Activated CD8-positive, alpha-beta T cell treated with anti-CD3 and anti-CD28 coated beads for 36 hours (primary cell): Measurements from ENCODE around the gene GSK3B. TPM values are rescaled to one million over a fixed set of nuclear protein-coding genes. Genes with fewer than 3 reads are reported as not detected.

Experiments used
- ATAC-seq: fragments of 200-7000 bp; cut with Tn5 transposase; one replicate; pipeline ENCODE4 v1.10.0; 2021; ENCODE audit warnings: mild to moderate bottlenecking, moderate library complexity
- CTCF ChIA-PET: fragments of 350-600 bp; sonication (Branson Sonifier 250); formaldehyde crosslinking; loops from one replicate; lab custom pipeline; 2021; ENCODE audit warnings: antibody characterized with exemption; lab: Charles Lee
- POLR2A ChIA-PET: fragments of 350-600 bp; sonication (Branson Sonifier 250); formaldehyde crosslinking; loops from one replicate; lab custom pipeline; 2021; ENCODE audit warnings: antibody characterized with exemption; lab: Charles Lee
- DNase-seq: peaks from one replicate; pipeline ENCODE4 v3.0.0-alpha.2; 2020
- H3K27ac Mint-ChIP-seq: one replicate; pipeline ENCODE4 v1.8.0; 2021; ENCODE audit warnings: mild to moderate bottlenecking, mixed read lengths
- H3K27me3 Mint-ChIP-seq: one replicate; pipeline ENCODE4 v1.8.0; 2021; ENCODE audit warnings: mixed read lengths
- H3K36me3 Mint-ChIP-seq: one replicate; pipeline ENCODE4 v1.8.0; 2021; ENCODE audit warnings: low read depth, mixed read lengths
- H3K4me1 Mint-ChIP-seq: one replicate; pipeline ENCODE4 v1.8.0; 2021; ENCODE audit warnings: low read depth, mixed read lengths
- H3K4me3 Mint-ChIP-seq: one replicate; pipeline ENCODE4 v1.8.0; 2021; ENCODE audit warnings: mild to moderate bottlenecking, moderate library complexity, mixed read lengths
- H3K9me3 Mint-ChIP-seq: one replicate; pipeline ENCODE4 v1.8.0; 2021; ENCODE audit warnings: mixed read lengths
- intact Hi-C: fragments of 100-400 bp; cut with micrococcal nuclease; formaldehyde crosslinking; loops from one replicate; pipeline ENCODE4 v1.10.0; 2022
- total RNA-seq, 2 experiments: library from RNA; stranded (reverse); gene quantifications; one replicate each; pipeline ENCODE4 v1.2.3, GENCODE V29; 2021
- TF ChIP-seq, protein P1 (sequence below): fragments of 200-600 bp; IDR thresholded peaks from one replicate; pipeline ENCODE4 v1.8.0; 2022; ENCODE audit warnings: antibody characterized with exemption, mild to moderate bottlenecking

GSK3B gene
- total RNA-seq, 2 experiments from 2014 or later = 29.0 to 32.1 TPM

- Mint-ChIP-seq H3K27ac (no peak overlapping the region), H3K9me3 (peaks cover 2% of the 10 kb centered on the region), H3K4me3 (no peak overlapping the region), H3K36me3 (no peaks in the 10 kb centered on the region), H3K27me3 (no peaks in the 10 kb centered on the region), H3K4me1 (no peaks in the 10 kb centered on the region)
- POLR2A ChIA-PET = no interaction called here
- DNase-seq = no peak
- intact Hi-C loops = no loop called here
- CTCF ChIA-PET = no interaction called here
- TF ChIP-seq, protein P1, sequence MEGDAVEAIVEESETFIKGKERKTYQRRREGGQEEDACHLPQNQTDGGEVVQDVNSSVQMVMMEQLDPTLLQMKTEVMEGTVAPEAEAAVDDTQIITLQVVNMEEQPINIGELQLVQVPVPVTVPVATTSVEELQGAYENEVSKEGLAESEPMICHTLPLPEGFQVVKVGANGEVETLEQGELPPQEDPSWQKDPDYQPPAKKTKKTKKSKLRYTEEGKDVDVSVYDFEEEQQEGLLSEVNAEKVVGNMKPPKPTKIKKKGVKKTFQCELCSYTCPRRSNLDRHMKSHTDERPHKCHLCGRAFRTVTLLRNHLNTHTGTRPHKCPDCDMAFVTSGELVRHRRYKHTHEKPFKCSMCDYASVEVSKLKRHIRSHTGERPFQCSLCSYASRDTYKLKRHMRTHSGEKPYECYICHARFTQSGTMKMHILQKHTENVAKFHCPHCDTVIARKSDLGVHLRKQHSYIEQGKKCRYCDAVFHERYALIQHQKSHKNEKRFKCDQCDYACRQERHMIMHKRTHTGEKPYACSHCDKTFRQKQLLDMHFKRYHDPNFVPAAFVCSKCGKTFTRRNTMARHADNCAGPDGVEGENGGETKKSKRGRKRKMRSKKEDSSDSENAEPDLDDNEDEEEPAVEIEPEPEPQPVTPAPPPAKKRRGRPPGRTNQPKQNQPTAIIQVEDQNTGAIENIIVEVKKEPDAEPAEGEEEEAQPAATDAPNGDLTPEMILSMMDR = no peak
- ATAC-seq = no peak
Observed at GRCh38 chr3:119790369-119790768, 303.9 kb downstream of the GSK3B start.

- H3K27me3 Mint-ChIP-seq = peaks cover 1% of the 10 kb centered on the region
- H3K4me3 Mint-ChIP-seq = no peak overlapping the region
- H3K9me3 Mint-ChIP-seq = peaks cover 2% of the 10 kb centered on the region
- ChIA-PET POLR2A (no interaction called here), CTCF (no interaction called here)
- TF ChIP-seq, protein P1 = no peak
- H3K4me1 Mint-ChIP-seq = no peaks in the 10 kb centered on the region
- no peaks in the 10 kb centered on the region for H3K36me3 Mint-ChIP-seq
- no peak for ATAC-seq
- intact Hi-C loops = no loop called here
- no peak overlapping the region for H3K27ac Mint-ChIP-seq
- DNase-seq = no peak
Observed at GRCh38 chr3:119786409-119786808, 307.8 kb downstream of the GSK3B start.

GRCh38 chr3:119783883-119784282, 310.4 kb downstream of the GSK3B start:
- TF ChIP-seq, protein P1 = no peak
- DNase-seq (no peak), ATAC-seq (no peak)
- Mint-ChIP-seq H3K4me3 (no peak overlapping the region), H3K4me1 (peaks cover 4% of the 10 kb centered on the region), H3K27ac (no peak overlapping the region), H3K27me3 (peaks cover 1% of the 10 kb centered on the region), H3K36me3 (no peaks in the 10 kb centered on the region), H3K9me3 (no peaks in the 10 kb centered on the region)
- intact Hi-C loops = no loop called here
- ChIA-PET POLR2A (no interaction called here), CTCF (interaction anchor here (1.6 kb wide), 1 partner anchor 16 kb away, joined by 3 read pairs; no protein-coding TSS in a partner anchor)

DNA sequence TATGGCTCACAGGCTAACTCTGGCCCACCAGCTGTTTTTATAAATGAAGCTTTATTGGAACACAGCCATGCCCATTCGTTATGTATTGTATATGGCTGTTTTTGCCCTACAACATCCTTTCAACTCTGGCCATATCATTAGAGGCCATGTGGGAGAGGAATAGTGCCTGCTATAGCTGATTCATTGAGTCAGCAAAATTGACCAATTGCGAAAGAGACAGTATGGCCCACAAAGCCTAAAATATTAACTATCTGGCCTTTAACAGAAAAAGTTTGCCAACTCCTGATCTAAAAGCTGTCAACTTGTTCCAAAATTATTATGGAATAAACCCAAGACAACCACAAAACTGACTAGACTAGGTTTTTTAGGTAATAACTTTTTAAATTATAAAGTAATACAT, 311.0 kb downstream of the GSK3B start:
- no peaks in the 10 kb centered on the region for H3K36me3 Mint-ChIP-seq
- intact Hi-C loops = no loop called here
- TF ChIP-seq, protein P1 = no peak
- no peak overlapping the region for H3K4me3 Mint-ChIP-seq
- ChIA-PET CTCF (interaction anchor here (0.8 to 1.6 kb wide), 2 partner anchors 16 to 18 kb away, joined by 3 read pairs; no protein-coding TSS in a partner anchor), POLR2A (no interaction called here)
- H3K27ac Mint-ChIP-seq = no peak overlapping the region
- H3K4me1 Mint-ChIP-seq = peaks cover 4% of the 10 kb centered on the region
- no peaks in the 10 kb centered on the region for H3K9me3 Mint-ChIP-seq
- DNase-seq = no peak
- peaks cover 1% of the 10 kb centered on the region for H3K27me3 Mint-ChIP-seq
- ATAC-seq = no peak

- Mint-ChIP-seq H3K9me3 (no peaks in the 10 kb centered on the region), H3K27me3 (peaks cover 1% of the 10 kb centered on the region), H3K4me3 (no peak overlapping the region), H3K27ac (no peak overlapping the region), H3K36me3 (no peaks in the 10 kb centered on the region), H3K4me1 (peaks cover 4% of the 10 kb centered on the region)
- CTCF ChIA-PET = interaction anchor here (0.6 to 1.6 kb wide), 3 partner anchors 11 to 236 kb away, joined by 3 to 4 read pairs (median 4); no protein-coding TSS in a partner anchor
- POLR2A ChIA-PET = no interaction called here
- intact Hi-C loops = no loop called here
- DNase-seq (no peak), ATAC-seq (no peak)
- TF ChIP-seq, protein P1 = no peak
Observed at GRCh38 chr3:119782460-119782859, 311.8 kb downstream of the GSK3B start.
